Measurements from ENCODE around the gene ISYNA1. TPM values are rescaled to one million over a fixed set of nuclear protein-coding genes. Genes with fewer than 3 reads are reported as not detected.

The ISYNA1 gene
- total RNA-seq, 1 experiment from 2014 or later = 6.8 TPM

GRCh38 chr19:18449552-18449951 is 11.6 kb upstream of the ISYNA1 start:
- Mint-ChIP-seq H3K4me1 (ENCODE audit: insufficient read depth, unreplicated experiment) (peaks cover 9% of the 10 kb centered on the region), H3K27me3 (ENCODE audit: insufficient read depth, unreplicated experiment) (no peaks in the 10 kb centered on the region), H3K27ac (ENCODE audit: low read depth, unreplicated experiment) (no peak overlapping the region), H3K4me3 (ENCODE audit: unreplicated experiment) (no peak overlapping the region), H3K9me3 (ENCODE audit: unreplicated experiment) (no peaks in the 10 kb centered on the region), H3K36me3 (ENCODE audit: insufficient read depth, unreplicated experiment) (peaks cover 55% of the 10 kb centered on the region)
- BruUV-seq (replicated peaks) = no TSS peak
- intact Hi-C loops (cut with micrococcal nuclease) = no loop called here
- no peak for TF ChIP-seq CTCF (IDR thresholded peaks at IDR 0.05; ENCODE audit: unreplicated experiment)
- no peak for DNase-seq (ENCODE audit: unreplicated experiment)
- POLR2A ChIA-PET = no interaction called here
- CTCF ChIA-PET = interaction anchor here (2.8 to 5.1 kb wide), 4 partner anchors 10 to 144 kb away, joined by 11 to 59 read pairs (median 19); no protein-coding TSS in a partner anchor

- Mint-ChIP-seq H3K27ac (ENCODE audit: low read depth, unreplicated experiment) (no peak overlapping the region), H3K36me3 (ENCODE audit: insufficient read depth, unreplicated experiment) (peaks cover 61% of the 10 kb centered on the region), H3K4me1 (ENCODE audit: insufficient read depth, unreplicated experiment) (peaks cover 8% of the 10 kb centered on the region), H3K9me3 (ENCODE audit: unreplicated experiment) (peaks cover 8% of the 10 kb centered on the region), H3K4me3 (ENCODE audit: unreplicated experiment) (no peak overlapping the region), H3K27me3 (ENCODE audit: insufficient read depth, unreplicated experiment) (no peaks in the 10 kb centered on the region)
- ChIA-PET POLR2A (interaction anchor here (0.6 kb wide), 1 partner anchor 110 kb away, joined by 4 read pairs; no protein-coding TSS in a partner anchor), CTCF (interaction anchor here (0.5 to 1.1 kb wide), 4 partner anchors 13 to 222 kb away, joined by 3 to 4 read pairs (median 3); no protein-coding TSS in a partner anchor)
- BruUV-seq (replicated peaks) = no TSS peak
- intact Hi-C loops (cut with micrococcal nuclease) = no loop called here
- TF ChIP-seq CTCF (IDR thresholded peaks at IDR 0.05; ENCODE audit: unreplicated experiment) = no peak
- DNase-seq (ENCODE audit: unreplicated experiment) = no peak
Observed at GRCh38 chr19:18446811-18447359, 9.0 kb upstream of the ISYNA1 start.

GRCh38 chr19:18446145-18446810 is 8.3 kb upstream of the ISYNA1 start:
- intact Hi-C loops (cut with micrococcal nuclease) = no loop called here
- peaks cover 8% of the 10 kb centered on the region for H3K4me1 Mint-ChIP-seq (ENCODE audit: insufficient read depth, unreplicated experiment)
- TF ChIP-seq CTCF (IDR thresholded peaks at IDR 0.05; ENCODE audit: unreplicated experiment) = no peak
- H3K27me3 Mint-ChIP-seq (ENCODE audit: insufficient read depth, unreplicated experiment) = no peaks in the 10 kb centered on the region
- H3K27ac Mint-ChIP-seq (ENCODE audit: low read depth, unreplicated experiment) = no peak overlapping the region
- H3K36me3 Mint-ChIP-seq (ENCODE audit: insufficient read depth, unreplicated experiment) = peaks cover 61% of the 10 kb centered on the region
- no peak overlapping the region for H3K4me3 Mint-ChIP-seq (ENCODE audit: unreplicated experiment)
- DNase-seq (ENCODE audit: unreplicated experiment) = no peak
- ChIA-PET POLR2A (interaction anchor here (0.6 kb wide), 1 partner anchor 110 kb away, joined by 4 read pairs; no protein-coding TSS in a partner anchor), CTCF (interaction anchor here (0.5 to 1.1 kb wide), 3 partner anchors 23 to 223 kb away, joined by 3 to 4 read pairs (median 3); no protein-coding TSS in a partner anchor)
- no TSS peak for BruUV-seq (replicated peaks)
- H3K9me3 Mint-ChIP-seq (ENCODE audit: unreplicated experiment) = peaks cover 8% of the 10 kb centered on the region

GRCh38 chr19:18445262-18445948 is 7.5 kb upstream of the ISYNA1 start:
- intact Hi-C loops (cut with micrococcal nuclease) = no loop called here
- no peak for TF ChIP-seq CTCF (IDR thresholded peaks at IDR 0.05; ENCODE audit: unreplicated experiment)

More at GRCh38 chr19:18445262-18445948, 7.5 kb upstream of the ISYNA1 start:
- peaks cover 15% of the 10 kb centered on the region for H3K4me1 Mint-ChIP-seq (ENCODE audit: insufficient read depth, unreplicated experiment)
- no peaks in the 10 kb centered on the region for H3K27me3 Mint-ChIP-seq (ENCODE audit: insufficient read depth, unreplicated experiment)
- H3K36me3 Mint-ChIP-seq (ENCODE audit: insufficient read depth, unreplicated experiment) = peaks cover 55% of the 10 kb centered on the region
- H3K9me3 Mint-ChIP-seq (ENCODE audit: unreplicated experiment) = peaks cover 8% of the 10 kb centered on the region
- DNase-seq (ENCODE audit: unreplicated experiment) = no peak
- no TSS peak for BruUV-seq (replicated peaks)
- no peak overlapping the region for H3K27ac Mint-ChIP-seq (ENCODE audit: low read depth, unreplicated experiment)
- H3K4me3 Mint-ChIP-seq (ENCODE audit: unreplicated experiment) = no peak overlapping the region
- ChIA-PET POLR2A (no interaction called here), CTCF (interaction anchor here (1.2 kb wide), 1 partner anchor 15 kb away, joined by 3 read pairs; no protein-coding TSS in a partner anchor)
